HK-2 (cell line): ENCODE results near the gene MUL1.

Experiments
- DNase-seq: peaks from one replicate; pipeline ENCODE4 v3.0.0-alpha.2; 2018; ENCODE audit not compliant: unreplicated experiment

The MUL1 gene

GRCh38 chr1:20470194-20470593, 37.8 kb downstream of the MUL1 start:
- no peak for DNase-seq

- no peak for DNase-seq
Observed at GRCh38 chr1:20469406-20470076, 38.4 kb downstream of the MUL1 start.

GRCh38 chr1:20466273-20466672, 41.7 kb downstream of the MUL1 start:
- DNase-seq: no peak

GRCh38 chr1:20465187-20465586, 42.8 kb downstream of the MUL1 start:
- no peak for DNase-seq

- DNase-seq: no peak
Observed at GRCh38 chr1:20463502-20463901, 44.4 kb downstream of the MUL1 start.

- DNase-seq: no peak
Observed at GRCh38 chr1:20462397-20462796, 45.6 kb downstream of the MUL1 start.

GRCh38 chr1:20458717-20459116, 49.2 kb downstream of the MUL1 start:
- DNase-seq: no peak

GRCh38 chr1:20454004-20454403, 53.9 kb downstream of the MUL1 start:
- DNase-seq: no peak

GRCh38 chr1:20449735-20450311, 58.1 kb downstream of the MUL1 start:
- DNase-seq: no peak
